GM10248 (cell line): ENCODE measurements around the gene CEP55.
A peak's percentile ranks its signal among the peaks of the same experiment; 100 is the strongest.

ENCODE experiments used
- CTCF ChIA-PET: fragments of 300-600 bp; sonication (Branson Sonifier 250); formaldehyde crosslinking; extraction: SDS; loops from one replicate; lab custom pipeline; 2021; ENCODE audit warnings: antibody characterized with exemption; lab: Yijun Ruan, JAX
- POLR2A ChIA-PET: fragments of 350-650 bp; sonication (Branson Sonifier 250); formaldehyde crosslinking; extraction: SDS; loops from one replicate; lab custom pipeline; 2020; ENCODE audit warnings: antibody characterized with exemption; lab: Yijun Ruan, JAX
- DNase-seq: peaks from one replicate; pipeline ENCODE4 v3.0.0; 2012; ENCODE audit errors: extremely low spot score
- TF ChIP-seq, protein P1 (sequence below): IDR thresholded peaks from 2 replicates; pipeline ENCODE4 v1.5.1; 2012; ENCODE audit warnings: mild to moderate bottlenecking, low read depth; ENCODE audit errors: extremely low read depth, missing control alignments, control extremely low read depth

The CEP55 gene

DNA sequence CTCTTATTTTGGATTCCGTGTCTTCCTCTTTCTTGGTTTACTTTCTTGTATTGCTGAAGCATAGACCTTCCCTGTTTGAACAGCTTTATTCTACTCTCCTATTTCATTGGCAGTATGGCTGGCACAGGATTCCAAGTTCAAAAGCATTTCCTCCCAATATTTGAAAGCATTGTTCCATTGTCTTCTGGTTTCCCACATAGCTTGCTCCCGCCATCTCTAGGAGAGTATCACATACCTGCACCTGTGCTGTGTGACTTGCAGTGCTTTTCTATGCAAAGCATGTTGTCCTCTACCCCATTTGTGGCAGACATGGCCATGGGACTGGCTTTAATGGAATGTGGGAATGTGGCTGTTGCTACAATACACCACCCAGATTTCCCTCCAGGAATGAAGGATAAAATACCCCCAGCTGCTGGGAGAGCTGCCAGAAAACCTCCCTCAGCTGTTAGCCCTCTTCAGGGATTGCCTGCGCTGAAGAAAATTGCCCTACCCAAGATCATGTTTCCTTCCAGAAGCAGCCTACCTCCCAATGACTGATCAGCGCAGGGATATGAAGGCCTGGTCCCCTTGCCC is 7.4 kb upstream of the CEP55 start:
- TF ChIP-seq, protein P1, sequence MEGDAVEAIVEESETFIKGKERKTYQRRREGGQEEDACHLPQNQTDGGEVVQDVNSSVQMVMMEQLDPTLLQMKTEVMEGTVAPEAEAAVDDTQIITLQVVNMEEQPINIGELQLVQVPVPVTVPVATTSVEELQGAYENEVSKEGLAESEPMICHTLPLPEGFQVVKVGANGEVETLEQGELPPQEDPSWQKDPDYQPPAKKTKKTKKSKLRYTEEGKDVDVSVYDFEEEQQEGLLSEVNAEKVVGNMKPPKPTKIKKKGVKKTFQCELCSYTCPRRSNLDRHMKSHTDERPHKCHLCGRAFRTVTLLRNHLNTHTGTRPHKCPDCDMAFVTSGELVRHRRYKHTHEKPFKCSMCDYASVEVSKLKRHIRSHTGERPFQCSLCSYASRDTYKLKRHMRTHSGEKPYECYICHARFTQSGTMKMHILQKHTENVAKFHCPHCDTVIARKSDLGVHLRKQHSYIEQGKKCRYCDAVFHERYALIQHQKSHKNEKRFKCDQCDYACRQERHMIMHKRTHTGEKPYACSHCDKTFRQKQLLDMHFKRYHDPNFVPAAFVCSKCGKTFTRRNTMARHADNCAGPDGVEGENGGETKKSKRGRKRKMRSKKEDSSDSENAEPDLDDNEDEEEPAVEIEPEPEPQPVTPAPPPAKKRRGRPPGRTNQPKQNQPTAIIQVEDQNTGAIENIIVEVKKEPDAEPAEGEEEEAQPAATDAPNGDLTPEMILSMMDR, result no peak
- ChIA-PET CTCF (interaction anchor here (1.4 to 13.1 kb wide), 5 partner anchors 15 to 131 kb away, joined by 3 to 254 read pairs (median 5); no protein-coding TSS in a partner anchor), POLR2A (no interaction called here)
- no peak for DNase-seq

DNA sequence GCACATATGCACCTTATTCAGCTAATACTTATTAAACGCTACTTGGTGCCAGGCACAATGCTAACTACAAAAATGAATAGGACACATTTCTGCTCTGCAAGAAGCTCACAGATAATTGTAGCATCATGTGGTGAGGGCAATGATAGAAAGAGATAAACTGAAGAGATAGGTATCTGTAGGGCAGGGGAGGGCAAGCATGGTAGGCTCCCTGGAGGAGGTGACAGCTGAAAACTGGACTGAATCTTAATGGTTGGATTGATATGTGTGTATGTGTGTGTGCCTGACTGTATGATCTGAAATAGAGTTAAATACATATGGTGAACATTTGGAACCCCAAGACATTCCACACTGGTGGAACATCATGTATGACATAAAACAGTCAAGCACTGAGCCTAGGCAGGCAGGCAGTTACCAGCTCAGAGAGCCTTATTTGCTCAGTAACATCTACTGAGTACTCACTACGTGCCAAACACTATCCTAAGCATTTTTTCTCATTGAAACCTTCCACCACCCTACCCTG is 4.8 kb upstream of the CEP55 start:
- TF ChIP-seq, protein P1, result no peak
- ChIA-PET CTCF (interaction anchor here (2.4 to 13.1 kb wide), 3 partner anchors 9 to 134 kb away, joined by 6 to 254 read pairs (median 20); partner anchors contain the start of gene MYOF), POLR2A (no interaction called here)
- DNase-seq, result no peak

DNA sequence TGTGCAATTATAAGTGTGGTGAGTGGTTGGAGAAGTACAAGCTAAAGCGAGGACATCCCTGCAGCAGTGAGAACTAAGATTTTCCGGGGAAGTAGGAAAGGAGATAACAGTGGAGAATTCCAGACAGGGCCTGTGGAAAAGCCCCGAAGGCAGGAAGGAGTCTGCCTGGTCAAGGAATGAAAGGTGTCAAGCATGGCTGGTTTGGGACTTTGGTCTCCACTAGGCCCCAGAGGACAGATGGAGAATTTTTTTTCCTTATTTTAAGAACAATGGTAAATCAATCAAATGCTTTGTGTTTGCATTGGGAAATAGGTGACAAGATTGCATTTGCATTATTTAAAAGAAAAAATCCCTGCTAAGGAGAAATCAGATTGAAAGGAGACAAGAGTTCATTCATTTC is 3.2 kb upstream of the CEP55 start:
- ChIA-PET POLR2A (no interaction called here), CTCF (interaction anchor here (1.4 to 13.1 kb wide), 3 partner anchors 10 to 118 kb away, joined by 6 to 254 read pairs (median 20); partner anchors contain the start of gene MYOF)
- no peak for DNase-seq
- TF ChIP-seq, protein P1, result no peak

DNA sequence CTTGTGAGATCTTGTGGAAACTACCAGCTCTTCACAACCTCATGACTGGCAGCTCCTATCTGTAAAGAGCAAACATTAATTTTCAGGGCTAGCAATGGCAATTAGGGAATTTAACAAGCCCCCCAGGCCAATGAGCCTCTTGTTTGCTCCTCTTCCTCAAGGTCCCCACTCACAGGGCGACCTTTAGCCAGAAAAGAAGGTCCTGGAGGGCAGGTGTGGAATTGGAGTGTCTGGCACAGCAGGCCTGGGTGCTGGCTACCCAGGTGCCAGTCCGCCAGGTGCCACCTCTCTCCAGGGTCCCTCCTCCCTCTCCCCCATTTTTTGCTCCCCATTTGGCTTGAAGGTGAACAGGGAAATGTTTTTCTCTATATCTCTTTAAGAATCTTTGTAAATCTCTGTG is 1.9 kb upstream of the CEP55 start:
- ChIA-PET CTCF (interaction anchor here (0.7 to 4.0 kb wide), 4 partner anchors 12 to 118 kb away, joined by 3 to 24 read pairs (median 14); partner anchors contain the start of gene MYOF), POLR2A (no interaction called here)
- DNase-seq, result no peak
- TF ChIP-seq, protein P1, result no peak

DNA sequence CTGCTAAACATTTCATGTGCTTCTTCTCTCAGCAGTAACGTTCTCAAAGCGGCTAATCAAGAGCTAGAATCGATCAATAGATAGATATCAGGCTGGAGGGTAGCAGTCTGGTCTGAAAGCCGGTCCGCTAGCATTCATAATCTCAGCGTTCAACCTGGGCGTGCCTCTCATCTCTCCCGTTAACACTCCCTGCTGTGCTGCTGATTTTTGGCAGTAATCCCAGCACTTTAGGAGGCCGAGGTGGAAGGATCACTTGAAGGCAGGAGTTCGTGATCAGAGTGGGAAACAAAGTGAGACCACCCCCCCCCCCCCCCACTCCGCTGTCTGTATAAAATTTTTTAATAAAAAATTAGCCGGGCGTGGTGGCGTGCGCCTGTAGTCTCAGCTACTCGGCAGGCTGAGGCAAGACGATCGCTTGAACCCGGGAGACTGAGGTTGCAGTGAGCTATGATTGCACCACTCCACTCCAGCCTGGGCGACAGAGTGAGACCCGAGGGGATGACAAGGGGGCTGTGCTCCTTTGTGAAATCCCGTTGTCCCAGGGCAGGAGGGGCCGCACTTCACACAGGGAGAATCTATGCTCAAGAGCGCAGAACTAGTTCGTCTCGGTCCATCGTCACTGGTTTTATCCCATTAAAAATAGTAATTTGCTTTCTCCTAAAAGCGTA is 624 bp upstream of the CEP55 start:
- ChIA-PET CTCF (interaction anchor here (1.0 to 4.0 kb wide), 9 partner anchors 8 to 416 kb away, joined by 3 to 24 read pairs (median 5); partner anchors contain the start of gene MYOF), POLR2A (interaction anchor here (0.7 kb wide), 1 partner anchor 83 kb away, joined by 4 read pairs; no protein-coding TSS in a partner anchor)
- TF ChIP-seq, protein P1, result no peak
- peak; percentile 17 for DNase-seq

DNA sequence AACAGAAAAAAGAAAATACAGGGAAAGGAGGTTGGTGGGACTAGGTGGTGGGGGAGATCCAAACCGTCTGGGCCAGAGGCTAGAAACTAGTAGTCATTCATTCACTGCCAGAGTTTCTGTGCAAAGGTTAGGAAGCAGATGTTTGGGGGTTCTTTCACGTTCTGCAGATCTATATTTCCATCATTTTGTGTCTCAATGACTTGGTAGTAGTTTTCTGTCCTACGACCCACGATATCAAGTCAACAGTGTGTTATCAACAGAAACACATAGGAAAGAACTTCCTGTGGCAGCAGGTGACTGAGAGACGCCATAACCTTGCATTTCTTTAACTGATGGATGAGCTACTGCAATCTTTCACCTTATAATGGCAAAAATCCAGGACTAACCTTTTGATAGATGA is 1.8 kb downstream of the CEP55 start:
- CTCF ChIA-PET, result interaction anchor here (0.6 kb wide), 1 partner anchor 122 kb away, joined by 3 read pairs; no protein-coding TSS in a partner anchor
- DNase-seq, result no peak

More for the DNA sequence above, 1.8 kb downstream of the CEP55 start:
- TF ChIP-seq, protein P1, result no peak
- POLR2A ChIA-PET, result no interaction called here
